K562 (cell line): ENCODE measurements around the gene GALNT18. TPM values are rescaled to one million over a fixed set of nuclear protein-coding genes. Genes with fewer than 3 reads are reported as not detected.

Experiments used
- ATAC-seq: fragments of 200-7000 bp; cut with Tn5 transposase; 3 replicates; pipeline ENCODE4 v1.9.1; 2020; ENCODE audit warnings: moderate library complexity
- BruUV-seq: library from RNA; stranded (reverse); fragments of 400-500 nt; replicated peaks from 2 replicates; lab custom pipeline; 2021; lab: Mats Ljungman, UMichigan
- CTCF ChIA-PET: fragments of 300-600 bp; formaldehyde crosslinking; extraction: SDS; loops from one replicate; lab custom pipeline; 2021; ENCODE audit warnings: low intra/inter-chr PET ratio; lab: Yijun Ruan, JAX
- POLR2A ChIA-PET: fragments of 300-600, 350-650 bp; sonication (Branson Sonifier 250); formaldehyde crosslinking; extraction: SDS; loops from one replicate; lab custom pipeline; 2021; ENCODE audit warnings: antibody characterized with exemption, inconsistent platforms; lab: Yijun Ruan, JAX
- DNase-seq, 4 experiments: peaks; one replicate each; pipeline versions ENCODE4 v3.0.0 to v3.0.0-alpha.2; 2011 to 2018; ENCODE audit warnings: low spot score in 3 of 4, mixed read lengths in 3 of 4; ENCODE audit errors: extremely low read depth in 1 of 4
- FAIRE-seq: peaks from 2 replicates; lab custom pipeline; 2011; peaks lifted over from hg19 to GRCh38; lab: Jason Lieb, UNC
- H2AFZ ChIP-seq: 2 replicates; pipeline ENCODE4 v1.6.0; 2011; ENCODE audit warnings: low read depth, low read length, control low read depth, inconsistent platforms
- H3K27ac ChIP-seq: fragments of 200-600 bp; 3 replicates; pipeline ENCODE4 v1.8.0; 2011; ENCODE audit warnings: low read depth, mild to moderate bottlenecking, control low read depth, inconsistent platforms, low read length, moderate library complexity, mixed read lengths; ENCODE audit errors: extremely low read depth
- H3K27me3 ChIP-seq, 2 experiments: fragments of 300-600 bp in 1 of 2; 2 replicates in 1 of 2; 3 replicates in 1 of 2; pipeline versions ENCODE4 v1.6.0 to v1.8.0; 2011; ENCODE audit warnings: inconsistent platforms in 2 of 2, low read length in 2 of 2, mild to moderate bottlenecking in 1 of 2, mixed read lengths in 1 of 2, moderate library complexity in 1 of 2; ENCODE audit not compliant: control insufficient read depth in 2 of 2, insufficient read depth in 2 of 2
- H3K36me3 ChIP-seq: fragments of 300-600 bp; 3 replicates; pipeline ENCODE4 v1.8.0; 2011; ENCODE audit warnings: mild to moderate bottlenecking, low read length, inconsistent platforms; ENCODE audit not compliant: control insufficient read depth, insufficient read depth
- H3K4me1 ChIP-seq, 2 experiments: fragments of 200-600 bp in 1 of 2; replicated peaks in 1 of 2; 2 replicates in 1 of 2; 3 replicates in 1 of 2; pipeline versions ENCODE4 v1.5.1 to v1.8.0; 2011; ENCODE audit warnings: inconsistent platforms in 2 of 2, low read length in 2 of 2, mild to moderate bottlenecking in 1 of 2, mixed read lengths in 1 of 2, moderate library complexity in 1 of 2; ENCODE audit not compliant: control insufficient read depth in 2 of 2, insufficient read depth in 2 of 2
- H3K4me2 ChIP-seq: 2 replicates; pipeline ENCODE4 v1.6.1; 2011; ENCODE audit warnings: low read length, control low read depth, inconsistent platforms, mixed read lengths; ENCODE audit not compliant: insufficient read depth
- H3K4me3 ChIP-seq: fragments of 200-600 bp; sonication (generic), shearing (Covaris generic); 2 replicates; pipeline ENCODE4 v1.5.1; 2016; ENCODE audit warnings: control low read depth, inconsistent platforms
- H3K79me2 ChIP-seq: fragments of 200-600 bp; 3 replicates; pipeline ENCODE4 v1.8.0; 2011; ENCODE audit warnings: low read length, inconsistent platforms; ENCODE audit not compliant: control insufficient read depth, insufficient read depth
- H3K9ac ChIP-seq, 2 experiments: 2 replicates each; pipeline versions ENCODE4 v1.6.0 to v1.6.1; 2011; ENCODE audit warnings: low read depth in 2 of 2, low read length in 2 of 2, control low read depth in 1 of 2, inconsistent platforms in 1 of 2, mild to moderate bottlenecking in 1 of 2, mixed read lengths in 1 of 2; ENCODE audit not compliant: insufficient read depth in 1 of 2
- H3K9me1 ChIP-seq: one replicate; pipeline ENCODE4 v1.6.0; 2011; ENCODE audit warnings: inconsistent platforms, mild to moderate bottlenecking, low read length, moderate library complexity; ENCODE audit not compliant: control insufficient read depth, insufficient read depth
- H3K9me3 ChIP-seq: replicated peaks from 2 replicates; pipeline ENCODE4 v1.5.1; 2011; ENCODE audit warnings: low read depth, low read length, inconsistent platforms; ENCODE audit not compliant: control insufficient read depth, insufficient read depth
- H4K20me1 ChIP-seq: replicated peaks from 2 replicates; pipeline ENCODE4 v1.6.1; 2011; ENCODE audit warnings: low read length, inconsistent platforms, mixed read lengths; ENCODE audit not compliant: control insufficient read depth, insufficient read depth
- CHCHD3 ChIP-seq: fragments of 250-450 bp; sonication (Bioruptor Pico); IDR thresholded peaks from 2 replicates; pipeline ENCODE4 v2.1.2; 2022; ENCODE audit warnings: mild to moderate bottlenecking
- PCBP2 ChIP-seq: fragments of 200-400 bp; formaldehyde crosslinking; IDR thresholded peaks from 2 replicates; pipeline ENCODE4 v1.6.1; 2018; ENCODE audit warnings: low read length, low read depth, mild to moderate bottlenecking, moderate library complexity; ENCODE audit not compliant: poor library complexity, severe bottlenecking
- TEAD4 ChIP-seq, 2 experiments: sonication (generic) in 1 of 2; formaldehyde crosslinking in 1 of 2; IDR thresholded peaks; 2 replicates each; pipeline versions ENCODE4 v1.6.1 to v1.8.0; 2012 to 2022; ENCODE audit warnings: borderline replicate concordance in 1 of 2, inconsistent platforms in 1 of 2, low read length in 1 of 2, mild to moderate bottlenecking in 1 of 2, missing genetic modification reagents in 1 of 2
- WGBS: fragments of 100-300 bp; shearing (Covaris generic); methylation state at CpG from one replicate; pipeline ENCODE4 v1.1.6; 2016; ENCODE audit warnings: low coverage, mixed read lengths; ENCODE audit not compliant: insufficient coverage; ENCODE audit errors: missing lambda C conversion rate; 5-methylcytosine and 5-hydroxymethylcytosine counted together
- in situ Hi-C: fragments of 300-500 bp; cut with MboI; formaldehyde crosslinking; loops from 4 replicates; pipeline ENCODE4 v1.15.0; 2018; ENCODE audit warnings: inconsistent platforms, mixed read lengths
- intact Hi-C: fragments of 100-400 bp; cut with micrococcal nuclease; formaldehyde crosslinking; loops from 2 replicates; pipeline ENCODE4 v1.14.2; 2022
- polyA plus RNA-seq, 8 experiments: library from polyadenylated mRNA; depleted of rRNA in 4 of 8; stranded (reverse) in 5 of 8; unstranded in 3 of 8; fragments of >200 nt; fragmentation: Nextera tagmentation in 2 of 8; fragmentation: Illumina TruSeq in 1 of 8; extraction: Ambion mirVana in 2 of 8; extraction: Trizol in 1 of 8; gene quantifications; 2 replicates each; pipeline versions ENCODE4 v1.2.1 to v1.2.3, GENCODE V29; 2011 to 2014; ENCODE audit warnings: inconsistent platforms in 1 of 8, missing spikeins in 1 of 8
- total RNA-seq, 7 experiments: library from RNA; depleted of rRNA in 6 of 7; stranded (reverse); fragments of >200 nt in 6 of 7; fragmentation: Illumina TruSeq in 2 of 7; extraction: Trizol in 2 of 7; gene quantifications; 2 replicates each; pipeline versions ENCODE4 v1.2.1 to v1.2.3, GENCODE V29; 2011 to 2021; ENCODE audit warnings: low replicate concordance in 1 of 7
- TF ChIP-seq, protein P1 (sequence below): sonication (generic); formaldehyde crosslinking; IDR thresholded peaks from 2 replicates; pipeline ENCODE4 v1.8.1; 2022; ENCODE audit warnings: missing genetic modification reagents

Gene GALNT18
- total and polyA plus RNA-seq, 9 of the 15 experiments (the other 6 are each of a cell fraction or from before 2014, with no cell fraction given): not detected

GRCh38 chr11:11532574-11532973, 89.2 kb downstream of the GALNT18 start:
- Histone ChIP-seq H3K4me3 (no peak overlapping the region), H3K9me3 (no peaks in the 10 kb centered on the region), H3K79me2 (no peaks in the 10 kb centered on the region), H3K9ac (no peak overlapping the region), H3K9me1 (no peaks in the 10 kb centered on the region), H3K4me2 (no peak overlapping the region), H4K20me1 (peaks cover 4% of the 10 kb centered on the region; the same call in 1 of the 2 replicates), H3K36me3 (no peaks in the 10 kb centered on the region), H2AFZ (no peak overlapping the region), H3K27me3 (peaks cover 2 to 5% of the 10 kb centered on the region in 2 experiments; a peak in 4 of 5 replicates), H3K27ac (no peak overlapping the region), H3K4me1 (no peaks in the 10 kb centered on the region)
- FAIRE-seq (no peak), DNase-seq (no peak), ATAC-seq (no peak)
- in situ Hi-C loops (no loop called here), intact Hi-C loops (no loop called here)
- TF ChIP-seq TEAD4 (IDR thresholded peaks at IDR 0.05; ENCODE audit: low read length): no peak
- TF ChIP-seq TEAD4 (CRISPR knock-in tag; IDR thresholded peaks at IDR 0.05; ENCODE audit: borderline replicate concordance): no peak
- CTCF ChIA-PET: no interaction called here
- POLR2A ChIA-PET: no interaction called here
- 9% methylated on average over 2 of the region's 2 CpGs for whole genome bisulfite sequencing
- BruUV-seq: no TSS peak

DNA sequence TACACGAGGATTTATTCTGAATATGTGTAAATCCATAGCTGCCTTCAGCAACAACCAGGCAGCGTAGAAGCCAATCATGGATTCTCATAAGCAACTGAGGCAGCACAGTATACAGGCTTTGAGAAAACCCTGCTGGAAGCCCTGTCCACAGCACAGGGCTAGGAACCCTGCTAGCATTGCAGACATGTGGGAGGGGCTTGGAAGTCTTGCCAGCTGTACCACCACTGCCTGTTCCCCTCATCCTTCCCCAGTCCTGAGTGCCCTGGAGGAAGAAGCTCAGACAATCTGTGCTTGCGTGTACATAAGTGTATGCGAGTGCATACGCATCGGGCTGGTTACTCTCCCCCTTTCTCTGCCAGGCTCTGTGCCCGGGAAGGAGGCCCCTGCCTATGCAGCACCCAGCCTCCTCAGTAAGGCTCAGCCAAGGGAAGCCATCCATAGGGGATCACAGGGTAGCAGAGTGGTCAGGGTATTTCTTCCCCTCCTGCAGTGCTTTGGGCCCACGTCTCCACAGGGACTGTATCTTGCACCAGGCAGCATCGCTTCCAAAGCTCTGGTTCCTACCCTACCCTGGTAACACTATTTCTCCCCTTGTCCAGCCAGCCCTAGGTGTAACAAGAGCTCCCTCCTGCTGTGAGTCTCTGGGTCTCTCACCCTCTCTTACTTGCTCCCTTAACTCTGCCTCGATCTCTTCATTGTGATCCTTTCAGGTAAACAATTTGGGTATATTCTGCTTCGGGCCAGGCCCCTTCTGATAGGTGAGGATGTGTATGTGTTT, 90.5 kb downstream of the GALNT18 start:
- Histone ChIP-seq H3K4me1 (no peaks in the 10 kb centered on the region), H4K20me1 (peaks cover 4% of the 10 kb centered on the region; the same call in 1 of the 2 replicates), H3K79me2 (no peaks in the 10 kb centered on the region), H3K4me2 (no peak overlapping the region), H3K9me1 (no peaks in the 10 kb centered on the region), H3K27me3 (peaks cover 2 to 5% of the 10 kb centered on the region in 2 experiments; a peak in 4 of 5 replicates), H3K4me3 (no peak overlapping the region), H3K36me3 (no peaks in the 10 kb centered on the region)
- DNase-seq: no peak
- no peak for ATAC-seq
- no TSS peak for BruUV-seq
- no peak for FAIRE-seq
- in situ Hi-C loops: no loop called here
- TF ChIP-seq CHCHD3 (CRISPR knock-in tag) (no peak), PCBP2 (no peak)
- TF ChIP-seq, protein P1, sequence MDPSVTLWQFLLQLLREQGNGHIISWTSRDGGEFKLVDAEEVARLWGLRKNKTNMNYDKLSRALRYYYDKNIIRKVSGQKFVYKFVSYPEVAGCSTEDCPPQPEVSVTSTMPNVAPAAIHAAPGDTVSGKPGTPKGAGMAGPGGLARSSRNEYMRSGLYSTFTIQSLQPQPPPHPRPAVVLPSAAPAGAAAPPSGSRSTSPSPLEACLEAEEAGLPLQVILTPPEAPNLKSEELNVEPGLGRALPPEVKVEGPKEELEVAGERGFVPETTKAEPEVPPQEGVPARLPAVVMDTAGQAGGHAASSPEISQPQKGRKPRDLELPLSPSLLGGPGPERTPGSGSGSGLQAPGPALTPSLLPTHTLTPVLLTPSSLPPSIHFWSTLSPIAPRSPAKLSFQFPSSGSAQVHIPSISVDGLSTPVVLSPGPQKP (CRISPR knock-in tag): no peak
- TF ChIP-seq, all 486 proteins: peak for 0
- H2AFZ ChIP-seq: no peak overlapping the region
- ChIA-PET POLR2A (interaction anchor here (0.7 kb wide), 1 partner anchor 193 kb away, joined by 3 read pairs; no protein-coding TSS in a partner anchor), CTCF (no interaction called here)
- H3K27ac ChIP-seq: no peak overlapping the region
- under 1% methylated on average over 11 of the region's 11 CpGs for WGBS
- no peak overlapping the region for H3K9ac ChIP-seq
- H3K9me3 ChIP-seq: no peaks in the 10 kb centered on the region
- intact Hi-C loops: no loop called here
